Spleen (tissue), 11 donors: ENCODE data around the gene RHCE. TPM values are rescaled to one million over a fixed set of nuclear protein-coding genes. Genes with fewer than 3 reads are reported as not detected.
A peak's percentile ranks its signal among the peaks of the same experiment; 100 is the strongest.

Experiments used
- DNase-seq: peaks from one replicate; pipeline ENCODE4 v3.0.0-alpha.2; 2020
- H3K27ac ChIP-seq, 8 donors: fragments of 200-600 bp; sonication (generic) in 7 of 8; 1 replicate in 4 of 8; 2 replicates in 4 of 8; pipeline versions ENCODE4 v1.5.0 to v1.8.0; 2016 to 2021; ENCODE audit warnings: inconsistent platforms in 4 of 8, mild to moderate bottlenecking in 4 of 8, moderate library complexity in 1 of 8
- H3K27me3 ChIP-seq, 7 donors: fragments of 200-600 bp; sonication (generic) in 6 of 7; replicated peaks in 1 of 7; 1 replicate in 4 of 7; 2 replicates in 3 of 7; pipeline versions ENCODE4 v1.5.0 to v1.8.0; 2016 to 2021; ENCODE audit warnings: inconsistent platforms in 3 of 7, mild to moderate bottlenecking in 1 of 7
- H3K36me3 ChIP-seq, 6 donors: fragments of 200-600 bp; sonication (generic) in 5 of 6; 1 replicate in 4 of 6; 2 replicates in 2 of 6; pipeline versions ENCODE4 v1.5.0 to v1.8.0; 2016 to 2021; ENCODE audit warnings: inconsistent platforms in 2 of 6
- H3K4me1 ChIP-seq, 6 donors: fragments of 200-600 bp; sonication (generic) in 5 of 6; 1 replicate in 3 of 6; 2 replicates in 3 of 6; pipeline versions ENCODE4 v1.5.0 to v1.8.0; 2016 to 2021; ENCODE audit warnings: inconsistent platforms in 3 of 6
- H3K4me3 ChIP-seq, 8 donors: fragments of 200-600 bp; sonication (generic) in 7 of 8; 1 replicate in 4 of 8; 2 replicates in 4 of 8; pipeline versions ENCODE4 v1.5.0 to v1.8.0; 2016 to 2021; ENCODE audit warnings: inconsistent platforms in 4 of 8, mild to moderate bottlenecking in 4 of 8, moderate library complexity in 2 of 8
- H3K9me3 ChIP-seq, 8 donors: fragments of 200-600 bp; sonication (generic) in 7 of 8; 1 replicate in 4 of 8; 2 replicates in 4 of 8; pipeline versions ENCODE4 v1.5.0 to v1.8.0; 2016 to 2021; ENCODE audit warnings: inconsistent platforms in 4 of 8
- CTCF ChIP-seq, 11 experiments: fragments of 200-600 bp in 7 of 11; fragments of 450-650 bp in 4 of 11; sonication (generic) in 4 of 11; IDR thresholded peaks in 8 of 11; conservative IDR thresholded peaks in 3 of 11; 1 replicate in 7 of 11; 2 replicates in 4 of 11; pipeline versions ENCODE4 v1.4.0 to v1.8.0; 2016 to 2021; ENCODE audit warnings: antibody characterized with exemption in 11 of 11, inconsistent platforms in 4 of 11, mild to moderate bottlenecking in 1 of 11
- POLR2A ChIP-seq, 3 donors: fragments of 450-650 bp; IDR thresholded peaks; one replicate each; pipeline ENCODE4 v1.5.1; 2017; ENCODE audit warnings: antibody characterized with exemption in 3 of 3, mild to moderate bottlenecking in 1 of 3
- POLR2AphosphoS5 ChIP-seq, 3 donors: sonication (generic); formaldehyde crosslinking; IDR thresholded peaks; one replicate each; pipeline ENCODE4 v1.5.1; 2017; ENCODE audit warnings: antibody characterized with exemption in 3 of 3
- WGBS, 5 donors: extraction: QIAGEN DNeasy Blood & Tissue Kit in 3 of 5; methylation state at CpG; one replicate each; pipeline versions ENCODE4 v1.1.5 to v1.1.7; 2013 to 2018; 5-methylcytosine and 5-hydroxymethylcytosine counted together
- intact Hi-C: fragments of 100-400 bp; cut with DNase I; formaldehyde crosslinking; loops from one replicate; pipeline ENCODE4 v1.15.0; 2023; ENCODE audit warnings: low total_unique reads
- polyA plus RNA-seq, 3 donors: library from polyadenylated mRNA; stranded (reverse); fragments of 200-250 nt; gene quantifications; one replicate each; pipeline ENCODE4 v1.2.1, GENCODE V29; 2013
- total RNA-seq, 7 donors: library from RNA; depleted of rRNA in 3 of 7; stranded (reverse); fragments of >200 nt in 3 of 7; fragmentation: NEBNext Ultra II Directional in 4 of 7; extraction: Animal tissue kit (Norgen Biotek cat#: 25700) in 4 of 7; gene quantifications; one replicate each; pipeline versions ENCODE4 v1.1.0 to v1.2.1, GENCODE V29; 2016 to 2021
- donor health status: healthy with polysubstance abuse.
- donor health status: DM: no; HTN: no; CAD: no; lungs with moderate emphysema.
- donor health status: DM: no; HTN: no; CAD: no.
- donor health status: Bipolar disorder and iron deficiency.
- donor health status: healthy.
- donor health status: DM: no; HTN: no; CAD: no.
- donor health status: DM: yes; HTN: yes; CAD: no.

Gene RHCE
- total and polyA plus RNA-seq, 10 donors = 0.13 to 7.1 (median 0.44) TPM; not detected in 2

- Histone ChIP-seq H3K4me1 (peaks cover 0 to 15% (median 2%) of the 10 kb centered on the region in 6 donors), H3K4me3 (no peak overlapping the region), H3K9me3 (no peaks in the 10 kb centered on the region), H3K27me3 (no peaks in the 10 kb centered on the region), H3K27ac (peak overlapping the region in 5 of 8 donors; percentile 20 to 61 (median 32)), H3K36me3 (peaks cover 0 to 100% (median 78%) of the 10 kb centered on the region in 6 donors)
- no peak for DNase-seq
- intact Hi-C loops = no loop called here
- TF ChIP-seq CTCF (IDR thresholded peaks at IDR 0.05 in 8 of 11, conservative IDR thresholded peaks at IDR 0.05 in 3 of 11) = no peak
- no peak for TF ChIP-seq POLR2AphosphoS5 (IDR thresholded peaks at IDR 0.05)
- no peak for TF ChIP-seq POLR2A (IDR thresholded peaks at IDR 0.05)
- 68 to 73% (median 72%) methylated on average over 6 of the region's 6 CpGs for WGBS, 5 donors
Observed at GRCh38 chr1:25355841-25356395, 64.7 kb downstream of the RHCE start.

- Histone ChIP-seq H3K9me3 (no peaks in the 10 kb centered on the region), H3K36me3 (peaks cover 0 to 100% (median 65%) of the 10 kb centered on the region in 6 donors), H3K4me3 (no peak overlapping the region), H3K27me3 (no peaks in the 10 kb centered on the region), H3K27ac (no peak overlapping the region), H3K4me1 (peaks cover 0 to 5% (median 0%) of the 10 kb centered on the region in 6 donors)
- TF ChIP-seq CTCF (IDR thresholded peaks at IDR 0.05 in 8 of 11, conservative IDR thresholded peaks at IDR 0.05 in 3 of 11) = no peak
- TF ChIP-seq POLR2AphosphoS5 (IDR thresholded peaks at IDR 0.05) = no peak
- TF ChIP-seq POLR2A (IDR thresholded peaks at IDR 0.05) = no peak
- DNase-seq = no peak
- 93 to 99% (median 97%) methylated on average over 3 of the region's 3 CpGs for WGBS, 5 donors
- intact Hi-C loops = loop anchor here (10.0 kb wide), 1 partner anchor 95 kb away; no protein-coding TSS in a partner anchor
Observed at GRCh38 chr1:25349606-25350005, 71.0 kb downstream of the RHCE start.

- DNase-seq = no peak
- WGBS, 5 donors = 89 to 97% (median 91%) methylated on average over 2 of the region's 2 CpGs
- Histone ChIP-seq H3K36me3 (peaks cover 0 to 100% (median 59%) of the 10 kb centered on the region in 6 donors), H3K27ac (no peak overlapping the region), H3K4me1 (peaks cover 0 to 16% (median 1%) of the 10 kb centered on the region in 6 donors), H3K4me3 (no peak overlapping the region), H3K9me3 (no peaks in the 10 kb centered on the region), H3K27me3 (no peaks in the 10 kb centered on the region)
- TF ChIP-seq POLR2A (IDR thresholded peaks at IDR 0.05) = no peak
- TF ChIP-seq CTCF (IDR thresholded peaks at IDR 0.05 in 8 of 11, conservative IDR thresholded peaks at IDR 0.05 in 3 of 11) = no peak
- no peak for TF ChIP-seq POLR2AphosphoS5 (IDR thresholded peaks at IDR 0.05)
- intact Hi-C loops = loop anchor here (10.0 kb wide), 1 partner anchor 93 kb away; no protein-coding TSS in a partner anchor
Observed at GRCh38 chr1:25347556-25347955, 73.1 kb downstream of the RHCE start.

DNA sequence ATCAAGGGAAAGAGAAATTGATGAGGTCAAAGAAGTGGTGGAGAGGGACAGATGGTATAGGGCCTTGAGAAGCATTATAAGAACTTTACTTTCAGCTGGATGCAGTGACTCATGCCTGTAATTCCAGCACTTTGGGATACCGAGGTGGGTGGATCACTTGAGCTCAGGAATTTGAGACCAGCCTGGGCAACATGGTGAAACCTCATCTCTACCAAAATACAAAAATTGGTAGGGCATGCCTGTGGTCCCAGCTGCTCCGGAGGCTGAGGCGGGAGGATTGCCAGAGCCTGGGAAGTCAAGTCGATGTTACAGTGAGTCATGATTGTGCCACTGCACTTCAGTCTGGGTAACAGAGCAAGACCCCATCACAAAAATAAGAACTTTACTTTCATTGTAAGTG, 76.8 kb downstream of the RHCE start:
- Histone ChIP-seq H3K4me3 (no peak overlapping the region), H3K4me1 (peaks cover 19 to 52% (median 33%) of the 10 kb centered on the region in 6 donors), H3K27me3 (no peaks in the 10 kb centered on the region), H3K36me3 (peaks cover 0 to 73% (median 46%) of the 10 kb centered on the region in 6 donors), H3K9me3 (no peaks in the 10 kb centered on the region), H3K27ac (no peak overlapping the region)
- no peak for DNase-seq
- intact Hi-C loops = loop anchor here (10.0 kb wide), 1 partner anchor 89 kb away; no protein-coding TSS in a partner anchor
- TF ChIP-seq POLR2A (IDR thresholded peaks at IDR 0.05) (no peak), CTCF (IDR thresholded peaks at IDR 0.05 in 8 of 11, conservative IDR thresholded peaks at IDR 0.05 in 3 of 11) (no peak), POLR2AphosphoS5 (IDR thresholded peaks at IDR 0.05) (no peak)
- WGBS, 5 donors = 84 to 93% (median 92%) methylated on average over 4 of the region's 4 CpGs
